HG03571 (cell line): ENCODE results near the gene MLN.

ENCODE experiments used
- ATAC-seq: cut with Tn5 transposase; IDR thresholded peaks from one replicate; pipeline ENCODE4 v1.9.1; 2021; ENCODE audit not compliant: unreplicated experiment

The MLN gene

DNA sequence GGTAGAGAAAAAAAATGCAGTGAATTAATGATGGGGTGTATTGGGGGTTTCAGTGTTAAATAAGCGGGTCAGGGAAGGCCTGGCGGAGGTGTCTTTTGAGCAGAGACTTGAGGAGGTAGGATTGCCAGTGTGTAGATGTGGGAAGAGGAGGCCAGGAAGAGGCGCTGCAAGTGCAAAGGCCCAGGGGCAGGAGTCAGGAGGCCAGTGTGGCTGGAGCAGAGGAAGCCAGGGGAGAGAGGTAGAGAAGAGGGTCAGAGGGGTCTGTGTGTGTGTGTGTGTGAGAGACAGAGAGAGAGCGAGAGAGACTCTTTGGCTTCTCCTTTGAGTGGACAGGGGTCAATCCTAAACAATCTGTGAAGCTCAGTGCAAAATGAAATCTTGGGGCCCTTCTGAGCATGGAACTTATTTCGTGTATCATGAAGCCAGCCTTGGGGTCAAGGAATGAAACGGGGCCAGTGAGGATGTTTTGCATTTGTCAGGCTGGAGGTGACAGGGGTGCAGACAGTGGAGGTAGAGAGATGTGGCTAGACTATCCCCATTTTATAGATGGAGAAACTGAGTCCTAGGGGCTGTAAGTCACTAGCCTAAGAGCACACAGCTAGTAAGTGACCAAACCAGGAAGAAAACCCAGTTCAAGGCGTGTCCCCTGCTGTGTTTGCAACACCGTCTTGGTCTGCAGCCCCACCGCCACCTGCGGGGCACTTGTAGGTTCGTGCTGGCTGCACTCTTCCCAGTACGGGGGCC lies 47.4 kb downstream of the MLN start:
- ATAC-seq, result no peak

GRCh38 chr6:33755070-33755869 lies 48.5 kb downstream of the MLN start:
- ATAC-seq, result no peak

GRCh38 chr6:33754222-33754621 lies 49.6 kb downstream of the MLN start:
- no peak for ATAC-seq

DNA sequence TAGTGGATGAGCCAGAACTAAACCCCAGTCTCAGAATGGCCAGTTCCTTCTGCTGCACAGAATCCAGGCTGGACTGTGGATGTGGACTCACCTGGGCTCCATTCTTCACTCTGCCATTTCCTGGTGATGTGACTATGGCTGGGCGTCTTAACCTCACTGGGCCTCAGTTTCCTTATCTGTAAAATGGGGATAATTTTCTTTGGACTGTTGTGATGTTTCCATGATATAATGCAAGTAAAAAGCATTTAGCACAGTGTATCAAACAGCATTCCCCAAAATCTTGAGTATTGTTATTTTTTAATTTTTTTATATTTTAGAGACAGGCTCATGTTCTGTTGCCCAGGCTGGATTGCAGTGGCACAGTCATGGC lies 51.2 kb downstream of the MLN start:
- ATAC-seq, result no peak

- no peak for ATAC-seq
Observed at GRCh38 chr6:33751771-33752645, 51.8 kb downstream of the MLN start.

- no peak for ATAC-seq
Observed at GRCh38 chr6:33750244-33750991, 53.4 kb downstream of the MLN start.

- no peak for ATAC-seq
Observed at GRCh38 chr6:33749401-33749800, 54.4 kb downstream of the MLN start.

- no peak for ATAC-seq
Observed at GRCh38 chr6:33748841-33749240, 55.0 kb downstream of the MLN start.

DNA sequence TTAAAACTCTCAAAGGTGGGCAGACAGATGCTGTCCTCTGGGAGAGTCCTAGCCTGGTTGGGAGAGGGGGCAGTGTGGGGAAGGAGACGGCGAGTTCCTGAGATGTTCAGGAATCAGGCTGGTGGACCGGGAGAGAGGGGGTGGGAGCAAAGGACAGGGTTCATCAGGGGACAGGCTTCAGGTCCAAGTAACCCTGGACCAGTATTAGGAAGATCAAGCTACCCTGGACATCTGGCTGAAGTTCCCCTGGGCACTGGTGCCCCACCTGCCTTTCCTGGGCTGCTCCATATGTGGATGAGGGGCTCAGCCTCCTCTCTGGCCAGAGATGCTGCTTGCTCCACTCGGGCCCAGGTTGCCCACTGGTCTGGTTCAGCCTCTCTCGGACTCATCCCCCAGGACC lies 56.0 kb downstream of the MLN start:
- ATAC-seq, result no peak

DNA sequence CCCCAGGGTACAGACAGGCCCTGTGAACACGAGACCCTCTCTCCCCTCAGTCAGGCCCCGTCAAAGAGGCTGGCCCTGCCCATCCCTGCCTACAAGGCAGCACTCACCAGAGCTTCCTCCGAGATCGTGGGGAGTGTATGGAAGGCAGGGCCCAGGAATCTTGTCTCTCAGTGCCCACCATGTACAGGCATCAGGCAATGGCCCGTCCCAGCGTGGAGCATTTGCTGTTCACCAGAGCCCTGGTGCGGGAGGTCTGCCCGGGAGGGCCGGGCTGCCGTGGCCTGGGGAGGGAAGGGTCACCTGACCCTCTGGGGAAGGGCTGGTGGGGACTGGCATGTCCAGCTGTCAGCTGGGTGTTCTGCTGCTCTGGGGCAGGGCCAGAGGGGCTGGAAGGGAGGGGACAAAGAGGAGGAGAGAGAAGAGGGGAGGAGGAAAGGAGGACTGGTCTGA lies 57.1 kb downstream of the MLN start, which contains the start of gene IP6K3:
Gene IP6K3 (minus strand): TSS at position 255 of the 450 bp plus-strand sequence. CDS start 11,429 bp downstream, outside the sequence.
- ATAC-seq, result no peak

DNA sequence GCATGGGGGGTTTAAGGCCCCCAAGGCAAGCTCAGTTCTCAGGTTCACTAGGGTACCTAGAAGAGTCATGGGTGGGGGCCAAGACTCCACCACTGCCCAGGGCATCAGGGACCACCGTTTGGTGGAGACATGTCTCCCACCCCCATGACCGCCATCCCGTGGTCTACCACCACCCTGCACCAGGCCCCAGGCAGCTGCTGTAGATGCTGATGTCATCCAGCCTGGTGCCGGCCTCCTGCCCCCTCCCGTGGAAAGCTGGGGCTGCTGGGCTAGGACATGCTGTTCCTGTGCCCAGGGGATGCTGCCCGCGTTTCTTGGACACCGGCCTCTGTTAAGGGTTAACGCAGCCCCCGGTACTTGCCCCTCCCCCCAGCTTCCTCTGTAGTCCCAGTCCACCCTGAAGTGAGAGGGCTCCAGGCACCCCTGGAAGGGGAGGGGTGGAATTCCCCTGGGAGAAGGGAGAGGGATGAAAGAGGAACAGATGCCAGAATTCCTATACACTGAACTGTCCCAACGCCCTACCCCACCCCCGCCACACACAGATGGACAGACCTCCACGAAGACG lies 57.7 kb downstream of the MLN start:
- ATAC-seq, result no peak

- ATAC-seq, result no peak
Observed at GRCh38 chr6:33745548-33745947, 58.3 kb downstream of the MLN start.

DNA sequence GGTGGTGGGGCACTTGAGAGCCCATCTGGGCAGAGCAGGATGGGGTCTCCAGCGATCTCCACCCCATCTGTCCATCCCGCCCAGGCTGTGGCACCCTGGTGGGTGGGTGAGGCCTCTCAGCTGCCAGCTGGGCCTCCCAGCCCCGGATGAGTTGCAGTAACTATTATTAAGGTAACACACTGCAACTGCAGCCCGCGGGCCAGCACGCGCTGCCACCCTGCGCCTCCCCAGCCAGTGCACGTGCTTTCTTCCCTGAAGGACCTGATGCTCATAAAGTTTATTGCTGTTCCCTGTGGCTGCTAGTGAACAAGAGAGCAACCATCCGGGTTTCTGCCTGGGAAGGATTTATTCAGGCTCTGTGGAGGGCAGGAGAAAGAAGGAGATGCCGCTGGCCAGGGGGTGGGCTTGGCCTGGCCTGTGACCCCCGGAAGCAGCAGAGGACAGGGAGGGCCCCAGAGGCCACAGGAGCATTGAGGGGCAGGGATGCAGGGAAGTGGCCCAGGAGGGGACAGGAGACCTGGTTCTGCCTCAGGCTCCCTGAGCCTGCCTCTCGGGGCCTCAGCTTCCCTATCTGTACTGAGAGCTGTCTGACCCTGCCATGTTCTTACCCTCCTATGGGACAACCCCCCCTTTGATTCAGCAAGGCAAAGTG lies 58.8 kb downstream of the MLN start:
- ATAC-seq, result no peak
